ENCODE data around the gene AAK1. TPM values are rescaled to one million over a fixed set of nuclear protein-coding genes. Genes with fewer than 3 reads are reported as not detected.

AAK1 gene
- polyA plus RNA-seq, 1 donor (not counting 4 experiments of a cell fraction or from before 2014, with no cell fraction given), result 12.3 TPM

DNA sequence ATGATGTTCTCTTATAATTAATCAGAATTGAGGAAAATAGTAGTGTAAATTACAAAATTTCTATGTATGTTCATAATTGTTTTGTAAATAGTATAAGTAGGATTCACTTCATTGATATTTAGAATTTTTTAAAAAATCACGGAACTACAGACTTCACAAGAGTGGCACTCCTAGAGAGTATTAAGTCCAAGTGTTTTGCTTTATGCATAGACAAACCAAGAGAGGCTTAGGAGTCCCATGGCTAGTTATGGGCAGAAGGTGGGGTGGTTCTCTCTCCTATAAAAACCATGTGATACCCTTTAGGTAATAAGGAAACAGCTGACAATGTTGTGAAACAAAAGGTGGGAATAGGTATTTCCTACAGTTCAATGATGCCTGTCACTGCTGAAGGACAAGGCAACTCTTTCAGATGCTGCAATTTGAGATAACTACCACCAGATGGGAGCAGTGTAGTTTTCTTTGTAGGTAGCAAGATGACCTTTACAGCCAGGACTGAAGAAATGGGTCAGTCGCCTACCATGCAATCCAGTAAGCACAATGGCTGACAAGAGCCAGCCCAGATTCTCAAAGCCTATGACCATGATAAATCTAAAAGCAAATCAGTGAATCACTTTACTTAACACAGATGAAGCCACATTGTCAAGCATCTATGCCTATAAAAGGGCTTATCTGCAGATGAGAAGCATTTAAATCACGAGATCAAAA, 83.9 kb downstream of the AAK1 start:
- Histone ChIP-seq H3K27ac (ENCODE audit: control insufficient read depth, insufficient read depth, low read length) (no peak overlapping the region), H3K4me3 (ENCODE audit: control insufficient read depth in 2 of 3, extremely low read depth in 1 of 3, insufficient read depth in 2 of 3, low read depth in 1 of 3, low read length in 3 of 3) (no peak overlapping the region), H3K36me3 (ENCODE audit: control insufficient read depth in 2 of 2, extremely low read depth in 1 of 2, insufficient read depth in 2 of 2, low read length in 2 of 2) (peaks cover 4 to 7% of the 10 kb centered on the region in 2 experiments), H2AFZ (ENCODE audit: control insufficient read depth, low read length) (no peak overlapping the region), H3K27me3 (ENCODE audit: control insufficient read depth, extremely low read depth, insufficient read depth, low read length) (no peaks in the 10 kb centered on the region), H3K9me3 (ENCODE audit: control insufficient read depth, low read depth, low read length) (no peaks in the 10 kb centered on the region), H4K20me1 (ENCODE audit: control insufficient read depth, extremely low read depth, insufficient read depth, low read length) (no peaks in the 10 kb centered on the region), H3K79me2 (ENCODE audit: control insufficient read depth, insufficient read depth, low read length) (peaks cover 15% of the 10 kb centered on the region), H3K4me2 (ENCODE audit: control insufficient read depth, extremely low read depth, insufficient read depth, low read depth, low read length) (no peak overlapping the region), H3K9ac (ENCODE audit: control insufficient read depth, extremely low read depth, insufficient read depth, low read length) (no peak overlapping the region), H3K4me1 (ENCODE audit: control insufficient read depth, extremely low read depth, insufficient read depth, low read length) (peaks cover 8% of the 10 kb centered on the region), H3K9me1 (ENCODE audit: control insufficient read depth, extremely low read depth, insufficient read depth, low read length) (peaks cover 2% of the 10 kb centered on the region)
- dilution Hi-C loops (cut with MboI; ENCODE audit: extremely low pct_ligation_motif_present, low sequenced_read_pairs), result no loop called here
- TF ChIP-seq, protein P1, sequence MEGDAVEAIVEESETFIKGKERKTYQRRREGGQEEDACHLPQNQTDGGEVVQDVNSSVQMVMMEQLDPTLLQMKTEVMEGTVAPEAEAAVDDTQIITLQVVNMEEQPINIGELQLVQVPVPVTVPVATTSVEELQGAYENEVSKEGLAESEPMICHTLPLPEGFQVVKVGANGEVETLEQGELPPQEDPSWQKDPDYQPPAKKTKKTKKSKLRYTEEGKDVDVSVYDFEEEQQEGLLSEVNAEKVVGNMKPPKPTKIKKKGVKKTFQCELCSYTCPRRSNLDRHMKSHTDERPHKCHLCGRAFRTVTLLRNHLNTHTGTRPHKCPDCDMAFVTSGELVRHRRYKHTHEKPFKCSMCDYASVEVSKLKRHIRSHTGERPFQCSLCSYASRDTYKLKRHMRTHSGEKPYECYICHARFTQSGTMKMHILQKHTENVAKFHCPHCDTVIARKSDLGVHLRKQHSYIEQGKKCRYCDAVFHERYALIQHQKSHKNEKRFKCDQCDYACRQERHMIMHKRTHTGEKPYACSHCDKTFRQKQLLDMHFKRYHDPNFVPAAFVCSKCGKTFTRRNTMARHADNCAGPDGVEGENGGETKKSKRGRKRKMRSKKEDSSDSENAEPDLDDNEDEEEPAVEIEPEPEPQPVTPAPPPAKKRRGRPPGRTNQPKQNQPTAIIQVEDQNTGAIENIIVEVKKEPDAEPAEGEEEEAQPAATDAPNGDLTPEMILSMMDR (optimal IDR thresholded peaks at IDR 0.05 in 1 of 3, IDR thresholded peaks at IDR 0.05 in 1 of 3, conservative IDR thresholded peaks at IDR 0.05 in 1 of 3; ENCODE audit: extremely low read depth in 1 of 3, insufficient read depth in 2 of 3, low read length in 3 of 3), result peak; percentile 67 to 74 (median 74)
- TF ChIP-seq EZH2 (IDR thresholded peaks at IDR 0.05; ENCODE audit: low read length), result no peak
- DNase-seq (ENCODE audit: low read depth, low spot score), result peak; percentile 21
- peak; percentile 77 for FAIRE-seq

DNA sequence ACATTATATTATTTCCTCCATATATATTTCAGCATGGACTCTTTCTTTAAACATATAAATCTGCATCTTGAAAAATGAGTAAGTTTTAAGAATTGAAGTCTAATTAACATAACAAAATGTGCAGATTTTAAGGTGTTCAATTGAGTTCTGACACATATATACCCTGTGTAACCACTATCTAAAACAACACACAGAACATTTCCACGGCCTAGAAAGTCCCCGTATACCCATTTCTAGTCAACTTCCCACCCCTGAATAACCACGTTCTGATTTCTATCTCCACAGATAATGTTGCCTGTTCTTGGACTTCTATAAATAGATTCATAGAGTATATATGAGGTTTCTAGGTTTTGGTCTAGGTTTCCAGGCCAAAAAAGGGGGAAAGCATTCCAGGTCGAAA, 87.5 kb downstream of the AAK1 start:
- Histone ChIP-seq H3K27me3 (ENCODE audit: control insufficient read depth, extremely low read depth, insufficient read depth, low read length) (no peaks in the 10 kb centered on the region), H4K20me1 (ENCODE audit: control insufficient read depth, extremely low read depth, insufficient read depth, low read length) (no peaks in the 10 kb centered on the region), H2AFZ (ENCODE audit: control insufficient read depth, low read length) (no peak overlapping the region), H3K4me2 (ENCODE audit: control insufficient read depth, extremely low read depth, insufficient read depth, low read depth, low read length) (no peak overlapping the region), H3K36me3 (ENCODE audit: control insufficient read depth in 2 of 2, extremely low read depth in 1 of 2, insufficient read depth in 2 of 2, low read length in 2 of 2) (peaks cover 4 to 7% of the 10 kb centered on the region in 2 experiments), H3K9me1 (ENCODE audit: control insufficient read depth, extremely low read depth, insufficient read depth, low read length) (peaks cover 2% of the 10 kb centered on the region), H3K4me3 (ENCODE audit: control insufficient read depth in 2 of 3, extremely low read depth in 1 of 3, insufficient read depth in 2 of 3, low read depth in 1 of 3, low read length in 3 of 3) (no peak overlapping the region), H3K9ac (ENCODE audit: control insufficient read depth, extremely low read depth, insufficient read depth, low read length) (no peak overlapping the region), H3K4me1 (ENCODE audit: control insufficient read depth, extremely low read depth, insufficient read depth, low read length) (peaks cover 8% of the 10 kb centered on the region), H3K9me3 (ENCODE audit: control insufficient read depth, low read depth, low read length) (no peaks in the 10 kb centered on the region), H3K27ac (ENCODE audit: control insufficient read depth, insufficient read depth, low read length) (no peak overlapping the region), H3K79me2 (ENCODE audit: control insufficient read depth, insufficient read depth, low read length) (peaks cover 10% of the 10 kb centered on the region)
- no peak for TF ChIP-seq EZH2 (IDR thresholded peaks at IDR 0.05; ENCODE audit: low read length)
- TF ChIP-seq, protein P1 (optimal IDR thresholded peaks at IDR 0.05 in 1 of 3, IDR thresholded peaks at IDR 0.05 in 1 of 3, conservative IDR thresholded peaks at IDR 0.05 in 1 of 3; ENCODE audit: extremely low read depth in 1 of 3, insufficient read depth in 2 of 3, low read length in 3 of 3), result no peak
- no peak for DNase-seq (ENCODE audit: low read depth, low spot score)
- no peak for FAIRE-seq
- dilution Hi-C loops (cut with MboI; ENCODE audit: extremely low pct_ligation_motif_present, low sequenced_read_pairs), result no loop called here

Measured in keratinocyte (primary cell).